Germinal center (tissue), 1 donor: ENCODE data around the gene EXOSC2.

Experiments
- DNase-seq: peaks from one replicate; pipeline ENCODE4 v3.0.0; 2012; ENCODE audit warnings: mixed read lengths, low spot score

The EXOSC2 gene

DNA sequence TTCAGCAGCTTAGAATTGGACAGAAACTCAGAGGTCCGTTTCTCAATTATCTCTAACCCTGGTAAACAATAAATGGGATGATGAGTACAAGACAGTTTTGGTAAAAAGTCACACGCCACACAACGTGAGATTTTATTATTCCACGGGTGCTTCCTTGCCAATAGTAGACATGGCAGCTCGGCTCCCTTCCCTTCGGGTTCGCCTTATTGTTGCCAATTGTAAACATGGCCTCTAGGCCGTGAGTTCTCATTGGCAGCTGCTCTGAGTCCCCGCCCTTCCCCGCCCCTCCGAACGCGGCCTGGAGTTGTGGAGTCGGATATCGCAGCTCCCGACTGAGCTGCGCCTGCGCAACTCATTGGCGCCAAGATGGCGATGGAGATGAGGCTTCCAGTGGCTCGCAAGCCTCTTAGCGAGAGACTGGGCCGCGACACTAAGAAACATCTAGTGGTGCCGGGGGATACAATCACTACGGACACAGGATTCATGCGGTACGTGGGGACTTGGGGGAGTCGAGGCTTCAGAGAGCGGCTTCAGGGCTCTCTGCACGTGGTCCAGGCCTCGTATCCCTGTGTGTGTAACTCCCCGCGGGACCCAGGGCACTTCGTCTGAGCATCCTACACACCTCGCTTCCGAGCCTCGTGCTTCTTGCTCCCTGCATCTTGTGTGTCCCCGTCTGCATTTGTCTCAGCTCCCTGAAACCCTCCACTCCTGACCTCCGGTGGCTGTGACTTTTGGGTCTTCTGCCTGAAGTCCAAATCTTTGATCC is at the start of gene EXOSC2:
Gene EXOSC2, plus strand, starts transcription at position 355 of the 766 bp plus-strand sequence. Its CDS starts 12 bp downstream, at position 367.
- DNase-seq = peak; percentile 98

DNA sequence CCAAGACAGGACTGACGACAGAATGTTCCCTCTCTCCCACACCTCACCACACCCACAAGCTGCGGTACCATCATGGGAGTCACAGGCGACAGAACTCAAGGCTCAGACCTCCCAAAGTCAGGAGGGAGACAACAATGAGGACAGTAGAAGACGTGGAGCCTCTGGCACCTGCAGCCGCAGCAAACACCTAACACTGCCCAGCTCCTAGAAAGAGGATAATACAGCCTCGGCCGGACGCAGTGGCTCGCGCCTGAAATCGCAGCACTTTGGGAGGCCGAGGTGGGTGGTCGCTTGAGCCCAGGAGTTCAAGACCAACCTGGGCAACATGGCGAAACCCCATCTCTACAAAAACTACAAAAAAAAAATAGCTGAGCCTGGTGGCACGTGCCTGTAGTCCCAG is 42.4 kb upstream of the EXOSC2 start:
- DNase-seq = no peak

GRCh38 chr9:130651752-130652151 is 41.8 kb upstream of the EXOSC2 start:
- DNase-seq = no peak

DNA sequence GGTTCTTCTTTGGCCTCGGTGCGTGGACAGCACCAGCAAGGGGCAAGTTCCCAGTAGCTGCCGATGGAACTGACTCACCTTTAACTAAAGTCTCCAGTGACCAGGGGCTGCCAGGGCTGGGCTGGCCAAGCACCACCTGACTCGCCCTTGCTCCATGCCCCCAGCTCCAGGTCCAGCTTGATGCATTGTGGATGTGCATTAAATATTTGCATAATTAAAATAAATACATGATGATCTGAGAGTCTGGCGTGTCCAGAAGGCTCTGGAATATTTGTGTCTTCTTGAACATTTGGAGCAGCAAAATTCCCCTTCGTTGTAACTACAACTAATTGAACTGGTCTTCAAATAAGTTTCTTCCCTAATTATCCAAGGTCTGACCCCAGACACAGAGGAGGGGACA is 38.7 kb upstream of the EXOSC2 start:
- DNase-seq = no peak

DNA sequence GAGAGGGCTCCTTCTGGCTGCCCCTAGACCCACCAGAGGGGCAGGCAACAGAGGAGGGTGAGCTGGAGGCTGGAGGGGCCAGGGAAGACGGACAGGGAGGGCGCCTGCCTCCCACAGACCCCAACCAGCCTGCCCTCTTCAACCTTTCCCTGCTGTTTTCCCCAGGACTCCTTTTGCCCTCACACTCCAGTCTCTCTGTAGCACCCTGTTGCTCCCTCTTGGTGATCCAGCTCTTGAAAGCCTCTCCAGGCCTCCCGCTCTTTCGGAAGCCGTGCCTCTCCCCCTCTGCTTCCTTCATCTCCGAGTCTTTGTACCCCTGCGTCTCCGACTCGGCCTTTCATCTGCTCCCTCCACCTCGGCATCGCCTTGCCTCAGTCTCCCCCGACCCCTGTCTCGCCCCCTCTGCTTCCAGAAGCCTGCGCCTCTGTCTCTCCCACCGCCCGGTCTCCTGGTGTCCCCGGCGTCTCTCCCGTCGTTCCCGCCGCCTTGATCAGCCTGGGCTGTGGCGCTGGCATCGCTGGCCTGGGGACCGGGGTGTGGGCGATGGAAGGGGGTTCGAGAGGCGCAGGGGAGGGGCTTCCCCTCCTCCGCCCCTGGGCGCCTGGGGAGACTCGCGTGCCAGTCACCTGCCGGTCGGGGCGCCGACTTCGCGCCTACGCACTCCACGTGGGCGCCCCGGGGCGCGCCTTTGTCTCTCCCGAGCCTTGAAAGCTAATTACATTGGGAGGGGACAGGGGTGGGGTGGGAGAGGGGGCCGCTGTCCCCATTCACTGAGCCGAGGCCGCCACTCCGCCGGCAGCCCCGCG is 34.5 kb upstream of the EXOSC2 start:
- no peak for DNase-seq

DNA sequence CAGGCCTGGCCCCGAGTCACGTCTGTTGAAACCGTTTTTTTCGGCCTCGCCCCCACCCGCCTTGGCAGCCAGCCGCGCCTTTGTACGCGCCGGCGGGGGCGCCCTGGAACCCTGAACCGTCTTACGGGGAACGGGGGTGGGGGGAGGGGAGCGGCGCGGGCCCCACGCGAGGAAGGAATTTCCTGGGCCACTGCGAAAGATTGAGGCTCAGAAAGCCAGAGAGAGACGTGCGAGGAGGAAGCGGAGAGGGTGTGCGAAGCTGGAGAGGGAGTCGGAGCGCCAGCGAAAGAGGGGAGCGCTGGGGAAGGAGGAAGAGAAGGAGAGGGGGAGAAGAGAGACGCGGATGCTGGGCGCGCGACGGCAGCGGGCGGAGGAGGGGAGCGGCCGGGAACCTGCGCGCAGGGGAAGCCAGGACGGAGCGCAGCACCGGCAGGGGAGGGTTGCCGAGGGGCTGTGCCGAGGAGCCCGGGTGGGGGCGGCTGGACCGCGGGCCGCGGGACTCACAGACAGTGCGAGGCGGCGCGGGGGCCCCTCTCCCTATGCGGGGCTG is 33.8 kb upstream of the EXOSC2 start:
- DNase-seq = no peak

DNA sequence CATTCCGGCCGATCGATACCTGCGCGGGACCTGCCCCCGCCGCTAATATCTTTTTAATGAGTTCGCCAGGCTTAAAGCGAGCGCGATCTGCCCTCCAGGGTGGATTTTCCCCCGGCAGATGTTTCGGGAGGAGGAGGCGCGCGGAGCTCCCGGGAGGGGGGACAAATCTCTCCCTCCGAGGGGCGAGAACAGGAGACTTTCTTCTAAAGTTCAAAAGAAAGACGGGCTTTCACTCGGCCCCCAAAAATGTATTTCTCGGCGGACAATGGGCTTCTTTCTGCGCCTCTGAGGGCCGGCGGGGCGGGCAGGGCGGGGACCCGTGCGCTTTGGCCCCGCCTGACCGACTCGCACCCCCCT is 33.3 kb upstream of the EXOSC2 start:
- DNase-seq = no peak

- no peak for DNase-seq
Measured at GRCh38 chr9:130660683-130661450, 32.7 kb upstream of the EXOSC2 start.

DNA sequence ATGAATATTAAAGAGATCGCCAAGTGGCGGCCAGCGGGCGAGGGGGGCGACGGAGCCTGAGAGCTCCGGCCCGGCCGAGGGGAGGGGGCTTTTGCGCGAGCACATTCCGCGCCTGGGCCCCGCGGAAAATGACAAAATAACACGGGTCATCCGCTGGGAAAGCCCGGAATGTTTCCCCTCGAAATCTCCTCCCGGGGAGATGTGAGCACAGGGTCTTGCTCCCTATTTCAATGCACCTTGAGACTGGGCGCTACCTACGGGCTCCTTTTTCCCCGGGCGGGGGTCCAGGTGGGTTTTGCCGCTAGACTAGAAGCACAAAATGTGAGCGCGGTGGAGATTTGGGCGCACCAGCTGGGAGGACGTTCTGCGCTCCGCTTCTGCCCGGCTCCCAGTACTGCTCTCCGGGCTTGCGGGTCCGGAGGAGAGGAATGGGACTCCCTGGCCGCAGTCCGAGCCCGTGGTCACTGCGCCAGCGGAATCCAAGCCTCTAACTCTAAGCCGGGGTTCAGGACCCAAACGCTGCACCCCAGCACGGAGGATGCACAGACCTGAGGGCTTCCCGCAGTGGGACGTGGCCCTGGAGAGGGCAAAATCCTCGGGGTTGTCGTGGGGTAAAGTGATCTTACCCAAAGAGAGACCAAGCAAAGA is 32.0 kb upstream of the EXOSC2 start:
- no peak for DNase-seq

DNA sequence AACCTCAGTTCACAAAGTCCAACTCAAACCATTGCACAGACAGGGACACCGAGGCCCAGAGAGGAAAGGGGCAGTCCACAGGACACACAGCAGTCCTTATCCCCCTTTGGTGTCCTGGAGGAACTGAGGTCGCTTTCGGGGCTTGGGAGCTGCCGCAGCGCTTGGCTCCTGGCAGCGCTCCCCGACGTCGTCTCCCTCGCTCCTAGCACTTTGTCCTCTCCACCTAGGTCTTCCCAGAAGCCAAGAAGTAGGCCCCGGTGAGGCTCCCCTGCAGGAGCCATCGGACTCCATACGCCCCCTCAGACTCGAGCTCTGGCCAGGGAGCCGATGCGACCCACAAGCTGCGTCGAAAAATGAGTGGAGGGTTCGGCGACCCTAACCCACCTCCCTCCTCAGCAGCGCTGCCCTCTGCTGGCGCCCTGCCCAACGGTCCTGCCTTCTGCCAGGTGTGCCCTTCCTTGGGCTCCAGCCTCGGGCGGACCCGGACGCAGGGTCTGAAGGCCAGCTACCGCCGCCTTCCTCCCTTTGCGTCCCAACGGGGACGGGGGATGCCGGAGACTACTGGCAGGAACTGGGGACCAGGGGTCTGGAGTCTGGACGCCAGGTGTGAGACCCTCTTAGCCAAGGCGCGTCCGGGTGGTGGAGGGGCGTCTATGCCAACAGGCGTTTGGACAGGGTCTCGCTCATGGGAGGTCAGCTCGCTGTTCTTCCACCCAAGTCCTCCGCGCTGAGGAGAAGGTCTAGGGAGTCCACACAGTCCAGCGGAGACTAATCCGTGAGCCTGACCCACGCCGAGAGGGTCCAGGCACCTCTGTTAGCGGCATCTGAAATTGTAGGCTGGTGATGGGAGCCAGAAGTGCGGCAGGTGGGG is 31.2 kb upstream of the EXOSC2 start:
- no peak for DNase-seq

DNA sequence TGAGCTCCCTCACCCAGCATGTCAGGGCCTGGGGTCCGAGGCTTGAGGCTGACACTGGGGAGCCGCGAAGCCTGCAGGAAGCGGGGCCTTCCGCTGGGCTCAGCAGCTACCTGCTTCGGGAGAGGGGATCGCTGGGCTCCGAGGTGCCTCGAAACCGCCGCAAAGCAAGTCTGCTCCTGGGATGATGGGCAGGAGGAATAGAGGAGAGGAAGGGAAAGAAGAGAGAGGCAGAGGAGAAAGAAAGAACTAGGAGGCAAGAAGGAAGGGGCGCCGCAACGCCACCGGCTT is 30.7 kb upstream of the EXOSC2 start:
- no peak for DNase-seq

- no peak for DNase-seq
Measured at GRCh38 chr9:130663258-130663976, 30.2 kb upstream of the EXOSC2 start.

DNA sequence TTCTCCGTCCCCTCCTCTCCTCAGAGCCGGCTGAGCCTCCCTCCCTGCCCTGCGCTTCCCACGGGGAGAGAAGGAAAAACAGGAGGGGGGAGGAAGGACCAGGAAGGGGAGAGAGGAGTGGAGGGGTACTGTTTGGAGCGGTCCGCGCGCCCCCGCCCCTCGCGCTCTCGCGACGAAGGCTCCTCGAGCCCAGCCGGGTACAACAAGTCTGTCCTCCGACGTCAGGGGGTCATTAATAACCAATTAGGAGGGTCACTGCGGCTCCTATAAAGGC is 29.7 kb upstream of the EXOSC2 start:
- DNase-seq = no peak

- no peak for DNase-seq
Measured at GRCh38 chr9:130664251-130665028, 29.1 kb upstream of the EXOSC2 start, which contains the start of gene PRDM12. PRDM12 (plus strand) TSS chr9:130664594; CDS start chr9:130664654, 60 bp downstream.

GRCh38 chr9:130665029-130665430 is 28.6 kb upstream of the EXOSC2 start:
- DNase-seq = no peak

- no peak for DNase-seq
Measured at GRCh38 chr9:130665431-130666392, 27.9 kb upstream of the EXOSC2 start.

DNA sequence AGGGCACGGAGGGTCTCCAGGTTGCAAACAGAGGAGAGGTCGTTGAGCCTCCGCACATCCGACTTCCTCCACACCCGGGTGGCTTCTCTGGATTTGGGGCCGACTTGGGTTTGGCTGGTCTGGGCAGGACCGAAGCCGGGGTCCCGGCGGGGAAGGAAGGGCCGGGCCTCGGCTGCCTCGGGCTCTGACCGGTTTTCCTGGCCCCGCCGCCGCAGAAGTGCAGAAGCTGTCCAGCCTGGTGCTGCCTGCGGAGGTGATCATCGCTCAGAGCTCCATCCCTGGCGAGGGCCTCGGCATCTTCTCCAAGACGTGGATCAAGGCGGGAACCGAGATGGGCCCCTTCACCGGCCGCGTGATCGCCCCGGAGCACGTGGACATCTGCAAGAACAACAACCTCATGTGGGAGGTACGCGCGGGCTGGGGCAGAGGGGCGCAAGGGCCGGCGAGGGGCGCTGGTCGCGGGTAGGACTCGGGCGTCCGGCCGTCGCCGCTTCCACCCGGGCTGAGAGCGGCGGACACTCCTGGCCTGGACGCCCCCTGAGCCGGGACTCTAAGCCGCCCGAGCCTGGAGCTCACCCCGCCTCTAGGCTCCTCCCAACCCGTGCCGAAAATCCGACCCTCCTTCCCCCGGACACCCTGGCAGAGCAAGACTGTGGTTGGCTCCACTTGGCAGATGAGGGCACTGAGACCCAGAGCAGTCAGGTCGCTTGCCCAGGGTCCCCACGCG is 27.0 kb upstream of the EXOSC2 start:
- no peak for DNase-seq

- DNase-seq = no peak
Measured at GRCh38 chr9:130667120-130667435, 26.5 kb upstream of the EXOSC2 start.
